Measurements from ENCODE around the gene SUDS3. TPM values are rescaled to one million over a fixed set of nuclear protein-coding genes. Genes with fewer than 3 reads are reported as not detected.
A peak's percentile ranks its signal among the peaks of the same experiment; 100 is the strongest.

Gene SUDS3
- polyA plus RNA-seq, 1 of the 3 experiments (the other 2 are of a cell fraction), result 15.0 TPM

DNA sequence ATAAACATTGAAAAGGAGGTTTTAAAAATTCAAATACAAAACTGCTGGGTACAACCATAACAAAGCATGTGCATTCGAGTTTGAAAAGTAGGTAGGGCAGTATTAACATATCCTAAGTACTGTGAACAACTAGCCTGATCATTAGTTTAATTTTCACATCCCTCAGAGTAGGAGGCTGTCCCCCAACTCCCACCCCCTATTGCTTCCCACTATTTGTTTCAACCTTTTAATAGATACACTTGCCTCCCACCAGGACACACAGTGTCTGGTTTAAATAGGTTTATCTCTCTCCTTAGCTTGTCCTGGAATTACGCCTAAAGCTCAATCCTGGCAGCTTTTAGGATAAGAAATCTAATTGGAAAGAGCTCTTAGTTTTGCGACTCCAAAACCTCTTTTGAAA lies 5.8 kb upstream of the SUDS3 start:
- CTCF ChIA-PET, result interaction anchor here (1.2 to 1.6 kb wide), 3 partner anchors 188 to 208 kb away, joined by 3 to 7 read pairs (median 6); no protein-coding TSS in a partner anchor
- DNase-seq, result peak; percentile 34
- Histone ChIP-seq H3K27me3 (ENCODE audit: insufficient read depth) (no peaks in the 10 kb centered on the region), H3K36me3 (replicated peaks in 1 of 2; ENCODE audit: control insufficient read depth in 1 of 2, insufficient read depth in 2 of 2, low read length in 1 of 2) (no peaks in the 10 kb centered on the region), H2AFZ (ENCODE audit: low read depth) (peak overlapping the region; percentile 69), H3K79me2 (ENCODE audit: insufficient read depth) (peaks cover 67% of the 10 kb centered on the region), H3F3A (replicated peaks; ENCODE audit: insufficient read depth) (peaks cover 8% of the 10 kb centered on the region), H3K9me2 (no peaks in the 10 kb centered on the region), H3K4me3 (ENCODE audit: low read depth in 2 of 2, low read length in 1 of 2) (peak overlapping the region; percentile 59 to 91; a peak in 3 of 4 replicates), H3K4me1 (ENCODE audit: control insufficient read depth in 1 of 2, insufficient read depth in 2 of 2, low read depth in 1 of 2, low read length in 1 of 2) (peaks cover 8 to 12% of the 10 kb centered on the region in 2 experiments; a peak in 3 of 4 replicates), H3K9ac (peak overlapping the region; percentile 79), H3K4me2 (peak overlapping the region; percentile 93), H4K20me1 (ENCODE audit: insufficient read depth) (no peaks in the 10 kb centered on the region), H3K9me3 (no peaks in the 10 kb centered on the region), H3K27ac (ENCODE audit: low read depth in 2 of 2, low read length in 1 of 2) (peak overlapping the region in 1 of 2 experiments; percentile 71; a peak in 2 of 4 replicates)
- POLR2A ChIA-PET, result interaction anchor here (0.8 kb wide), 1 partner anchor 183 kb away, joined by 3 read pairs; no protein-coding TSS in a partner anchor
- WGBS (ENCODE audit: low lambda C conversion rate), result 35% methylated on average over 3 of the region's 3 CpGs
- TF ChIP-seq FOXM1 (IDR thresholded peaks at IDR 0.05; ENCODE audit: low read depth), result no peak
- peak; percentile 74; the same call in 1 of the 2 replicates for TF ChIP-seq RCOR1 (IDR thresholded peaks at IDR 0.05; ENCODE audit: low read length)
- TF ChIP-seq GATA2 (CRISPR knock-in tag; IDR thresholded peaks at IDR 0.05), result 0 out of 2 replicates have a peak, but pooled peaks have one; percentile 19
- TF ChIP-seq EP300 (IDR thresholded peaks at IDR 0.05; ENCODE audit: borderline replicate concordance in 1 of 2, low read depth in 1 of 2, low read length in 1 of 2), result 0 out of 4 replicates have a peak, but pooled peaks of 1 of the 2 experiments have one; percentile 34
- no peak for TF ChIP-seq TCF12 (IDR thresholded peaks at IDR 0.05)
- no peak for TF ChIP-seq NRF1 (IDR thresholded peaks at IDR 0.05; ENCODE audit: low read depth, low read length)
- TF ChIP-seq YY1 (IDR thresholded peaks at IDR 0.05; ENCODE audit: low read depth), result no peak
- TF ChIP-seq NFIC (IDR thresholded peaks at IDR 0.05; ENCODE audit: borderline replicate concordance), result no peak
- no peak for TF ChIP-seq POLR2AphosphoS5 (IDR thresholded peaks at IDR 0.05; ENCODE audit: low read depth, low read length)
- TF ChIP-seq MEF2A (IDR thresholded peaks at IDR 0.05; ENCODE audit: borderline replicate concordance, low read depth), result no peak
- no peak for TF ChIP-seq FOSL2 (IDR thresholded peaks at IDR 0.05; ENCODE audit: borderline replicate concordance, low read depth)
- no peak for TF ChIP-seq MXI1 (IDR thresholded peaks at IDR 0.05; ENCODE audit: low read depth, low read length)
- TF ChIP-seq RFX5 (IDR thresholded peaks at IDR 0.05; ENCODE audit: low read length), result no peak
- TF ChIP-seq, protein P1, sequence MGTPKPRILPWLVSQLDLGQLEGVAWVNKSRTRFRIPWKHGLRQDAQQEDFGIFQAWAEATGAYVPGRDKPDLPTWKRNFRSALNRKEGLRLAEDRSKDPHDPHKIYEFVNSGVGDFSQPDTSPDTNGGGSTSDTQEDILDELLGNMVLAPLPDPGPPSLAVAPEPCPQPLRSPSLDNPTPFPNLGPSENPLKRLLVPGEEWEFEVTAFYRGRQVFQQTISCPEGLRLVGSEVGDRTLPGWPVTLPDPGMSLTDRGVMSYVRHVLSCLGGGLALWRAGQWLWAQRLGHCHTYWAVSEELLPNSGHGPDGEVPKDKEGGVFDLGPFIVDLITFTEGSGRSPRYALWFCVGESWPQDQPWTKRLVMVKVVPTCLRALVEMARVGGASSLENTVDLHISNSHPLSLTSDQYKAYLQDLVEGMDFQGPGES (IDR thresholded peaks at IDR 0.05; ENCODE audit: low read depth, low read length), result no peak
- no peak for TF ChIP-seq REST (IDR thresholded peaks at IDR 0.05; ENCODE audit: low read depth, low read length)
